Right cardiac atrium (tissue), 5 donors: Measurements from ENCODE around the gene ZBTB8OS. TPM values are rescaled to one million over a fixed set of nuclear protein-coding genes. Genes with fewer than 3 reads are reported as not detected.

Experiments used
- ATAC-seq, 2 donors: fragments of 200-7000 bp; cut with Tn5 transposase; one replicate each; pipeline versions ENCODE4 v1.8.0 to v1.9.1; 2020; ENCODE audit warnings: moderate library complexity in 2 of 2, mild to moderate bottlenecking in 1 of 2
- DNase-seq, 3 donors: peaks; one replicate each; pipeline ENCODE4 v3.0.0-alpha.2; 2020
- H3K27ac ChIP-seq: one replicate; pipeline ENCODE4 v1.5.1; 2013; ENCODE audit warnings: mild to moderate bottlenecking, low read length, control low read depth, moderate library complexity
- H3K27me3 ChIP-seq: one replicate; pipeline ENCODE4 v1.6.1; 2013; ENCODE audit not compliant: control insufficient read depth, insufficient read depth
- H3K4me1 ChIP-seq: one replicate; pipeline ENCODE4 v1.6.1; 2013; ENCODE audit warnings: low read length; ENCODE audit not compliant: control insufficient read depth, insufficient read depth
- H3K4me3 ChIP-seq: one replicate; pipeline ENCODE4 v1.5.1; 2013; ENCODE audit warnings: low read length, control low read depth
- H3K9me3 ChIP-seq: one replicate; pipeline ENCODE4 v1.6.1; 2013; ENCODE audit warnings: low read length; ENCODE audit not compliant: control insufficient read depth
- WGBS: extraction: QIAGEN DNeasy Blood & Tissue Kit; methylation state at CpG from one replicate; pipeline ENCODE4 v1.1.7; 2013; 5-methylcytosine and 5-hydroxymethylcytosine counted together
- intact Hi-C, 4 donors: fragments of 100-400 bp; cut with DNase I; formaldehyde crosslinking; loops; one replicate each; pipeline versions ENCODE4 v1.11.0 to v1.14.0; 2022 to 2023
- polyA plus RNA-seq: library from polyadenylated mRNA; stranded (reverse); fragments of 200-250 nt; gene quantifications from one replicate; pipeline ENCODE4 v1.2.3, GENCODE V29; 2013
- total RNA-seq, 4 donors: library from RNA; stranded (reverse); fragmentation: NEBNext Ultra II Directional; extraction: Animal tissue kit (Norgen Biotek cat#: 25700); gene quantifications; one replicate each; pipeline ENCODE4 v1.2.1, GENCODE V29; 2021
- donor health status: healthy with polysubstance abuse.
- donor health status: DM: no; HTN: yes; CAD: no.
- donor health status: DM: no; HTN: no; CAD: no.
- donor health status: DM: no; HTN: yes; CAD: no; lungs with severe emphysema.
- donor health status: DM: yes; HTN: yes; CAD: no.

The ZBTB8OS gene
- total and polyA plus RNA-seq, 5 donors: 28.9 to 50.4 (median 33.9) TPM

DNA sequence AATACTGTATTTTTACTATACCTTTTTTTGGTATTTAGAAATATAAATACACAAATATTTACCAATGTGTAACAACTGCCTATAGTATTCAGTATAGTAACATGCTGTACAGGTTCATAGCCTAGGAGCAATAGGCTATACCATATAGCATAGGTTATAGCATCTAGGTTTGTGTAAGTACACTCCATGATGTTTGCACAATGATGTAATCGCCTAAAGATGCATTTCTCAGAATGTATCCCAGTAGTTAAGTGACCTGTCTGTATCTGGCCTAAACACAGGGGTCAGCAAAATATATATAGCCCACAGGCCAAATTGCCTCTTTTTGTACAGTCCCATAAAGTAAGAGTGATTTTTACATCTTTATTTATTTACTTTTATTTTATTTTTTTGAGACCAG is 24.2 kb downstream of the ZBTB8OS start:
- H3K27ac ChIP-seq: no peak overlapping the region
- H3K4me3 ChIP-seq: no peak overlapping the region
- no peaks in the 10 kb centered on the region for H3K27me3 ChIP-seq
- WGBS: 96% methylated on average over 1 of the region's 1 CpG
- H3K4me1 ChIP-seq: no peaks in the 10 kb centered on the region
- no peaks in the 10 kb centered on the region for H3K9me3 ChIP-seq
- no peak for DNase-seq
- intact Hi-C loops: no loop called here
- no peak for ATAC-seq

DNA sequence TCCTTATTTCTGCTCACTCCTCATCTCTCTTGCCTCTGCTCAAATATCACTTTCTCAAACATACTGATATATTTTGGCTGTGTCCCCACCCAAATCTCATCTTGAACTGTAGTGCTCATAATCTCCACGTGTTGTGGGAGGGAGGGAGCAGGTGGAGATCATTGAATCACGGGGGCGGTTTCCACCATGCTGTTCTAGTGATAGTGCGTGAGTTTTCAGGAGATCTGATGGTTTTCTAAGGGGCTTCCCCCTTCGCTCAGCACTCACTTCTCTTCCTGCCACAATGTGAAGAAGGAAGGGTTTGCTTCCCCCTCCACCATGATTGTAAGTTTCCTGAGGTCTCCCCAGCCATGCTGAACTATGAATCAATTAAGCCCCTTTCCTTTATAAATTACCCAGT is 26.6 kb downstream of the ZBTB8OS start:
- Histone ChIP-seq H3K4me3 (no peak overlapping the region), H3K4me1 (no peaks in the 10 kb centered on the region), H3K27me3 (no peaks in the 10 kb centered on the region), H3K27ac (no peak overlapping the region), H3K9me3 (no peaks in the 10 kb centered on the region)
- no peak for ATAC-seq
- no peak for DNase-seq
- WGBS: 75% methylated on average over 5 of the region's 5 CpGs
- intact Hi-C loops: no loop called here

DNA sequence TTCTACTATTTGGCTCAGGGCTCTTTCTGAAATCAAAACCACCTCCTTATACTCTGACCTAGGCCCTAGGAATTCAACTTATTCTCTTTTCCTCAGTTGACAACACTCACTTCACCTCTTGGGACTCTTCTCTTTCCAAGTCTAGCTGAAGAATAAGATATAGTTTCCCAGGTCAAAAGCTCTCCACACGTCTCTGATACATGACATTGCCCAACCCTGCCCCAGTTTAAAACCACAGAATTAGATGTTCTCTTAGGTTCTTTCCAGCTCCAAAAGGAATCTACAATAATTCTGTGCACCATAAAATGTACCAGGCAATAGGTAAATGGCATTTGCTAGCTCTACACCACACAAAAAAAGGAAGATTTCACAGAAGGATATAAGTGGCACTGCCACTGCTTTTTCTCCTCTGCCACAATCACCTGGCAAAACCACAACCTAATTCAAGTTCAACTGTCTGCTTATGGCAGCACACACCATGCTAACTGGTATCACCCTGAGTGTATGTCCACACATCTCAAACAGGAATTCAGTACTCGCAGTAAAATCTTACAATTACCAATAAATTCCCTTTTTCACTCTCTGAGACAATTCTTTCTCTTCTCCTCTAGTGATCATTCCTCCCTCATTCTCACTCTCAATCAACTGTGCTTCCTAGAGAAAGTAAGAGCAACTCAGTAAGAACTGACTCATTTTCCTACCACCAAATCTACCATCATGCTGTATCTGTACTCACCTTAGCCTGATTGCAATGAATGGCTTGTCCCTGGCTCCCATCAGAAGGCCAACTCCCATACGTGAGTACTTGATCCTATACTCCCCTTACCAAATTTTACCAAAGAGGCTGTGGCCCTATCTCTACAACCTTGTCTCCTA is 27.3 kb downstream of the ZBTB8OS start:
- H3K27ac ChIP-seq: no peak overlapping the region
- H3K9me3 ChIP-seq: no peaks in the 10 kb centered on the region
- no peak for DNase-seq
- intact Hi-C loops: no loop called here
- 67% methylated on average over 3 of the region's 3 CpGs for WGBS
- no peak for ATAC-seq
- H3K27me3 ChIP-seq: no peaks in the 10 kb centered on the region
- no peak overlapping the region for H3K4me3 ChIP-seq
- no peaks in the 10 kb centered on the region for H3K4me1 ChIP-seq

DNA sequence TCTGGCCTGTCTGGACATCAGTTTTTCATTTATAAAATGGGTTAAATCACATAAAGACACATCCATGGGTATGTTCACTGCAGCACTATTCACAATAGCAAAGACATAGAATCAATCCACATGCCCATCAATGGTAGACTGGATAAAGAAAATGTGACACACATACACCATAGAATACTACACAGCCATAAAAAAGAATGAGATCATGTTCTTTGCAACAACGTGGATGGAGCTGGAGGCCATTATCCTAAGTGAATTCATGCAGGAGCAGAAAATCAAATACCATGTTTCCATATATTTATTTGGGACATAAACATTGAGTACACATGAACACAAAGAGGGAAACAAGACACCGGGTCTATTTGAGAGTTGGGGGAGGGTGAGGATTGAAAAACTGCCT is 28.1 kb downstream of the ZBTB8OS start:
- Histone ChIP-seq H3K4me3 (no peak overlapping the region), H3K9me3 (no peaks in the 10 kb centered on the region), H3K4me1 (no peaks in the 10 kb centered on the region), H3K27ac (no peak overlapping the region), H3K27me3 (no peaks in the 10 kb centered on the region)
- WGBS: 96% methylated on average over 2 of the region's 2 CpGs
- ATAC-seq (no peak), DNase-seq (no peak)
- intact Hi-C loops: no loop called here

DNA sequence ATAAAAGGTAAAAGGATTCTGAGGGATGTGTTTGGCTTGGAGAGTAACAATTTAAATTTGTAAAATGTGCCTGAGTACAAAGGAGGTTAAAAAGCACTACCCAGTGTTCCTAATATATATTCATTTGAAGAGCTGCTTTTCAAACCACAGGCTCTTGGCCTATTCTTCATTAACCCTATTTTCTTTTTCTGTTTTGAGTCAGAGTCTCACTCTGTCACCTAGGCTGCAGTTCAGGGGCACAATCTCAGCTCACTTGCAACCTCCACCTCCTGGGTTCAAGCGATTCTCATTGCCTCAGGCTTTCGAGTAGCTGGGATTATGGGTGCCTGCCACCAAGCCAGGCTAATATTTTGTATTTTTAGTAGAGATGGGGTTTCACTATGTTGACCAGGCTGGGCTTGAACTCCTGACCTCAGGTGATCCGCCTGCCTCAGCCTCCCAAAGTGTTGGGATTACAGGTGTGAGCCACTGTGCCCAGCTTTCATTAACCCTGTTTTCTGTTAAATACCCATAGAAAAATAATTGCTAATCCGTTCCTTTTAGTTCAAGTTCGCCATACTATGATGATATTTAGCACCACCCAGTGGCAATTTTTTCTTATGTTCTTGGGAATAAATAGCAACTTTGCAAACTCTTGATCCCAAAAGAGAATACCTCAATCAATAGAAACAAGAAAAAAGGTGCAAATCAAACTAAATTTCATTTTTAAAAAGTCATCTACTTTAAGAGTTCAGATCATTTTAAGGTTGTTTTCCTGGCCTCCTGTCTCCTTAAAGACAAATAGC is 30.5 kb downstream of the ZBTB8OS start:
- Histone ChIP-seq H3K4me3 (no peak overlapping the region), H3K27ac (no peak overlapping the region), H3K4me1 (no peaks in the 10 kb centered on the region), H3K9me3 (no peaks in the 10 kb centered on the region), H3K27me3 (no peaks in the 10 kb centered on the region)
- DNase-seq (no peak), ATAC-seq (no peak)
- intact Hi-C loops: no loop called here
- 65% methylated on average over 5 of the region's 5 CpGs for WGBS

DNA sequence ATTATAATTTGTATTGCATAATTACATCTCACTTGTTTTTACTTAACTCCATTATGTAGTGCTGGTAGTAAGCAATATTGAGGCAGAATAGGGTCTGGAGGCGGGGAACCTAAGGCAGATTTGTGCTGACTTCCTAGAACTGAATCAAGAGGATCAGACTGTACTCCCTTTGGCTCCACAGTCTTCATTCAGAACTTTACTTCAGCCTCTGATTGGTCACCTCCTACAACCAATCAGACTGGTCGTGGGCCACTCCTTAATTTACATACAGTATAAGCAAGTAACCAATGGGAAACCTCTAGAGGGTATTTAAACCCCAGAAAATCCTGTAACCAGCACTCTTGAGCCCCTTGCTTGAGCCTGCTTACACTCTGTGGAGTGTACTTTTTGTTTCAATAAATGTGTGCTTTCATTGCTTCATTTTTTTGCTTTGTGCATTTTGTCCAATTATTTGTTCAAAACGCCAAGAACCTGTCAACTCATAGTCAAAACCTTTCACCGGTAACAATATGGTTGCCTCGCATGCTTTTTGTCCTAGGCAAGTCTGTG is 31.6 kb downstream of the ZBTB8OS start:
- Histone ChIP-seq H3K27me3 (no peaks in the 10 kb centered on the region), H3K27ac (no peak overlapping the region), H3K9me3 (no peaks in the 10 kb centered on the region), H3K4me1 (no peaks in the 10 kb centered on the region), H3K4me3 (no peak overlapping the region)
- ATAC-seq (no peak), DNase-seq (no peak)
- WGBS: 96% methylated on average over 5 of the region's 5 CpGs
- intact Hi-C loops: no loop called here

DNA sequence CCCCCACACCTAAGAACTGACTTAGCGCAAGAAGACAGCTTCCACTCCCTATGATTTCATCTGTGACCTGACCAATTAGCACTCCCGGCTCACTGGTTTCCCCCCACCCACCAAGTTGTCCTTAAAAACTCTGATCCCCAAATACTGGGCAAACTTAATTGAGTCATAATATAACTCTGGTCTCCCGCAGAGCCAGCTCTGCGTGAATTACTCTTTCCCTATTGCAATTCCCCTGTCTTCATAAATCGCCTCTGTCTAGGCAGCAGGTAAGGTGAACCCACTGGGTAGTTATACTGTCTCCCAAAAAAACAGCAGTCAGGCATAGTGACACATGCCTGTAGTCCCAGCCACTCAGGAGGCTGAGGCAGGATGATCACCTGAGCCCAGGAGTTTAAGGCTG is 36.9 kb downstream of the ZBTB8OS start:
- ATAC-seq: no peak
- Histone ChIP-seq H3K27ac (no peak overlapping the region), H3K9me3 (no peaks in the 10 kb centered on the region), H3K4me3 (no peak overlapping the region), H3K27me3 (no peaks in the 10 kb centered on the region), H3K4me1 (no peaks in the 10 kb centered on the region)
- intact Hi-C loops: no loop called here
- no peak for DNase-seq
- WGBS: 83% methylated on average over 5 of the region's 5 CpGs

DNA sequence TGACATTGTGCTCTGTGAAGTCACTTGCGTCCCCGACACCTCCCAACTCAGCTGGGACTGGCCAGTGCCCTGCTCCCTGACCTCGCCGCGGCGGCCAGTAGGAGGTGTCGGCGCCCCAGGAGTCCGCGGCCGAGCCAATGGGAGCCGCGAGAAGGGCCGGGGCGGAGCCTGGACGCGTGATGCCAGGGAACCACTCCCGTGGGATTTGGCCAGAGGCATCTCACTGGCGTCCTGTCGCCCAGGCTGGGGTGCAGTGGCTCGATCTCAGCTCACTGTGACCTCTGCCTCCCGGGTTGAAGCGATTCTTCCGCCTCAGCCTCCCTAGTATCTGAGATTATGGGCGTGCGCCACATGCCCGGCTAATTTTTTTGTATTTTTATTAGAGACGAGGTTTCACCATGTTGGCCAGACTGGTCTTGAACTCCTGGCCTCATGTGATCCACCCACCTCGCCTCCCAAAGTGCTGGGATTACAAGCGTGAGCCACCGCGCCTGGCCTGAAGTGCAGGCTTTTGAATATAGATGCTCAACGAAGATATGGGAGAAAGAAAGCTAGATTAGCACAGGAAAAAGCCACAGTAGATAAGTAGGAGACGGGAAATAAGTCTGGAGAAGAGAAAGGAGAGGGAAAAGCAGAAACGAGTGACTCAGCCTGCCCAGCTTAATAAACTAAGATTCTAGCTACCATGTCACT is 38.0 kb downstream of the ZBTB8OS start:
- DNase-seq (peak; percentile 91 to 95 (median 94)), ATAC-seq (peak; percentile 99 to 100)
- intact Hi-C loops: no loop called here
- Histone ChIP-seq H3K9me3 (no peaks in the 10 kb centered on the region), H3K27me3 (no peaks in the 10 kb centered on the region), H3K4me1 (no peaks in the 10 kb centered on the region), H3K4me3 (peak overlapping the region; percentile 68), H3K27ac (no peak overlapping the region)
- 3% methylated on average over 35 of the region's 35 CpGs for WGBS

DNA sequence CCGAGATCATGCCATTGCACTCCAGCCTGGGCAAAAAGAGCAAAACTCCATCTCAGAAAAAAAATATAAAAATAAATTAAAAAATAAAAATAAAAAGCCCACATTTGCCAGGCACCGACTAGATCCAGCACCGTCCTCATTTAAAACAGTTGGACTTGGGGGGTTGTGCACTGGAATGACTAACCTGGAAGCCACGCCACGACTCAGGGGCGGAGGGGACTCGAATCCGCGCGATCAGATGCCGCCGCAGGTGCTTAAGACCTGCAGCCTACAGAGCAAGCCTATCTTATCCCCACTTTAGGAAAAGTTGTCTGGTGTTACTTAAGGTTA is 38.5 kb downstream of the ZBTB8OS start:
- H3K4me3 ChIP-seq: peak overlapping the region; percentile 68
- H3K9me3 ChIP-seq: no peaks in the 10 kb centered on the region
- ATAC-seq (no peak), DNase-seq (no peak)
- H3K27ac ChIP-seq: no peak overlapping the region
- H3K27me3 ChIP-seq: no peaks in the 10 kb centered on the region
- intact Hi-C loops: no loop called here
- no peaks in the 10 kb centered on the region for H3K4me1 ChIP-seq
- WGBS: 9% methylated on average over 12 of the region's 12 CpGs

DNA sequence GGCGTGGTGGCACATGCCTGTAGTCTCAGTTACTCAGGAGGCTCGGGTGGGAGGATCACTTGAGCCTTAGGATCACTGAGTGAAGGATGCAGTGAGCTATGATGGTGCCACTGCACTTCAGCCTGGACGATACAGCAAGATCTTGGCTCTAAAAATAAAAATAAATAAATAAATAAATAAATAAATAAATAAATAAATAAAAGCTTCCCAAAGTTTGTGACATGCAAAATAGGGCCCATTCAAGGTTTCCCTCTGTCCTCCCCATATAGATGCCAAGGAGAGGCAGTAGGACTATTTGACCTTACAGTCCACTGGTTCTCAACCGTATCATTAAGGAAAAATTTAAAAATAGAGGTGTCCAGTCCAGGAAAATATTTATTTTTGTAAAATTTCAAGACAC is 41.2 kb downstream of the ZBTB8OS start:
- WGBS: 85% methylated on average over 4 of the region's 4 CpGs
- ATAC-seq (no peak), DNase-seq (no peak)
- Histone ChIP-seq H3K4me1 (no peaks in the 10 kb centered on the region), H3K27ac (no peak overlapping the region), H3K9me3 (no peaks in the 10 kb centered on the region), H3K4me3 (no peak overlapping the region), H3K27me3 (no peaks in the 10 kb centered on the region)
- intact Hi-C loops: no loop called here
